ENCODE measurements around the gene LMO3. TPM values are rescaled to one million over a fixed set of nuclear protein-coding genes. Genes with fewer than 3 reads are reported as not detected.

The LMO3 gene
- total and polyA plus RNA-seq, 2 of the 8 experiments (the other 6 are each of a cell fraction or from before 2014, with no cell fraction given) = 4.7 to 16.7 TPM

DNA sequence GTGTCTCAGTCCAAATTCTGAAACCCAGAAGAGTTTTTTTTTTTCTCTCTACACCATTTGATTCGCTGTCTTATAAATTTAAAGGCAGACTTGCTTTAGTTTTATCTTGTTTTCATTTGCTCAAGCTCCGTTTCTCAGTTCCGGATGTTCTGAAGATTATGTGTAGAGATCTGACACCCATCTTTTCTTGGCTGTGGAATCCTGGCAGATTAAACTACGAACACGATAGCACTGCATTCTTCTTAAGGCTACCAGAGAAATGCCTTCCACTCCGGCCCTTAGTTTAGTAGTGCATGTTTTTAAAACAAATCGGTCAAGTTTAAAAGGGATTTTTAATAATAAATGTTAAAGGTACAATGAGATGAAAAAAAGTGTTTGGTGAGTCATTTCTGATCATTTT, 106.4 kb downstream of the LMO3 start:
- TF ChIP-seq POU5F1 (IDR thresholded peaks at IDR 0.05; ENCODE audit: low read depth, low read length) (no peak), EZH2 (IDR thresholded peaks at IDR 0.05; ENCODE audit: low read depth, low read length, severe bottlenecking) (no peak), POLR2A (IDR thresholded peaks at IDR 0.05; ENCODE audit: control extremely low read depth in 1 of 2, low read depth in 2 of 2, low read length in 2 of 2) (no peak), CBX8 (IDR thresholded peaks at IDR 0.05; ENCODE audit: borderline replicate concordance, low read depth, low read length) (no peak)
- TF ChIP-seq, protein P1, sequence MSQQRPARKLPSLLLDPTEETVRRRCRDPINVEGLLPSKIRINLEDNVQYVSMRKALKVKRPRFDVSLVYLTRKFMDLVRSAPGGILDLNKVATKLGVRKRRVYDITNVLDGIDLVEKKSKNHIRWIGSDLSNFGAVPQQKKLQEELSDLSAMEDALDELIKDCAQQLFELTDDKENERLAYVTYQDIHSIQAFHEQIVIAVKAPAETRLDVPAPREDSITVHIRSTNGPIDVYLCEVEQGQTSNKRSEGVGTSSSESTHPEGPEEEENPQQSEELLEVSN (IDR thresholded peaks at IDR 0.05) = no peak
- WGBS, 2 experiments (ENCODE audit: extremely low coverage in 1 of 2, insufficient coverage in 1 of 2, insufficient read length in 1 of 2, insufficient replicate concordance in 2 of 2, low coverage in 1 of 2, low lambda C conversion rate in 2 of 2, missing lambda C conversion rate in 1 of 2) = 89% methylated on average over 7 of the region's 7 CpGs; no CpG with 5 or more reads in 1 of the 2 experiments
- H3K18ac ChIP-seq (ENCODE audit: extremely low read depth, low read length) = no peak overlapping the region
- no peak overlapping the region for H2AK5ac ChIP-seq (ENCODE audit: low read depth, low read length)
- H3K9ac ChIP-seq (replicated peaks in 1 of 4; ENCODE audit: extremely low read depth in 1 of 4, low read depth in 3 of 4, low read length in 3 of 4) = no peak overlapping the region
- no peak overlapping the region for H2AFZ ChIP-seq (ENCODE audit: low read length)
- H3K23me2 ChIP-seq (ENCODE audit: low read depth, low read length) = no peaks in the 10 kb centered on the region
- H3K9me3 ChIP-seq (ENCODE audit: insufficient read depth in 2 of 2, low read depth in 1 of 2, low read length in 1 of 2) = no peaks in the 10 kb centered on the region
- H3K56ac ChIP-seq (replicated peaks; ENCODE audit: insufficient read length, low read depth, low read length) = no peak overlapping the region
- H3K36me3 ChIP-seq (ENCODE audit: control insufficient read depth in 2 of 4, insufficient read depth in 4 of 4, low read length in 3 of 4) = no peaks in the 10 kb centered on the region
- H4K91ac ChIP-seq (replicated peaks; ENCODE audit: insufficient read length, low read length) = no peak overlapping the region
- DNase-seq (ENCODE audit: low read depth in 1 of 2, low spot score in 2 of 2) (no peak), FAIRE-seq (no peak)
- no peaks in the 10 kb centered on the region for H3K79me2 ChIP-seq (ENCODE audit: control insufficient read depth in 1 of 2, insufficient read depth in 2 of 2, low read length in 2 of 2)
- no peak overlapping the region for H3K27ac ChIP-seq (ENCODE audit: low read depth, low read length)
- no peaks in the 10 kb centered on the region for H3K4me1 ChIP-seq (replicated peaks in 1 of 4; ENCODE audit: control insufficient read depth in 3 of 4, insufficient read depth in 4 of 4, low read length in 3 of 4)
- no peak overlapping the region for H2BK12ac ChIP-seq (ENCODE audit: low read depth, low read length)
- H2BK5ac ChIP-seq (ENCODE audit: low read depth, low read length) = no peak overlapping the region
- no peak overlapping the region for H4K5ac ChIP-seq (ENCODE audit: insufficient read length, low read depth, low read length)
- no peak overlapping the region for H3K4me3 ChIP-seq (ENCODE audit: extremely low read depth in 1 of 4, insufficient read depth in 2 of 4, low read depth in 3 of 4, low read length in 4 of 4)
- no peaks in the 10 kb centered on the region for H3K27me3 ChIP-seq (replicated peaks in 1 of 4; ENCODE audit: control insufficient read depth in 3 of 4, extremely low read depth in 1 of 4, insufficient read depth in 3 of 4, low read length in 3 of 4)
- H3K23ac ChIP-seq (ENCODE audit: insufficient read length) = no peak overlapping the region
- no peaks in the 10 kb centered on the region for H3K79me1 ChIP-seq (ENCODE audit: low read depth, low read length)
- H2BK15ac ChIP-seq (ENCODE audit: low read length) = no peak overlapping the region
- H4K20me1 ChIP-seq (replicated peaks in 1 of 2; ENCODE audit: control insufficient read depth in 1 of 2, insufficient read depth in 2 of 2, low read length in 2 of 2) = no peaks in the 10 kb centered on the region
- POLR2A ChIA-PET (ENCODE audit: partially characterized antibody) = no interaction called here
- no peak overlapping the region for H3K4ac ChIP-seq (replicated peaks; ENCODE audit: insufficient read length, low read depth, low read length)
- H4K8ac ChIP-seq (ENCODE audit: extremely low read depth, insufficient read depth, low read length) = no peak overlapping the region
- CTCF ChIA-PET (ENCODE audit: partially characterized antibody) = interaction anchor here (1.3 kb wide), 1 partner anchor 345 kb away, joined by 3 read pairs; no protein-coding TSS in a partner anchor
- no peak overlapping the region for H3K4me2 ChIP-seq (ENCODE audit: insufficient read depth in 1 of 2, low read depth in 2 of 2, low read length in 2 of 2)
- H3K14ac ChIP-seq (ENCODE audit: insufficient read length) = no peak overlapping the region
- no peak overlapping the region for H2BK120ac ChIP-seq (replicated peaks; ENCODE audit: low read depth, low read length)
- H2BK20ac ChIP-seq (ENCODE audit: low read length) = no peak overlapping the region

Data from H1 (cell line).